GM23338 (cell line): Measurements from ENCODE around the gene MSANTD1. TPM values are rescaled to one million over a fixed set of nuclear protein-coding genes. Genes with fewer than 3 reads are reported as not detected.
"Not testable (repeated sequence)": the region's sequence is repeated elsewhere in the genome, so short reads cannot be mapped to it uniquely, and the experiment has no call there.

Source experiments
- ATAC-seq: fragments of 200-7000 bp; cut with Tn5 transposase; 3 replicates; pipeline ENCODE4 v1.9.1; 2020
- DNase-seq: peaks from one replicate; pipeline ENCODE4 v3.0.0-alpha.2; 2015; ENCODE audit warnings: low spot score
- H2AFZ ChIP-seq: fragments of 200-600 bp; sonication (generic); 2 replicates; pipeline ENCODE4 v1.8.0; 2016; ENCODE audit warnings: antibody characterized with exemption, mild to moderate bottlenecking, moderate library complexity
- H3F3A ChIP-seq: fragments of 200-600 bp; sonication (generic); replicated peaks from 2 replicates; pipeline ENCODE4 v1.8.0; 2017; ENCODE audit warnings: antibody characterized with exemption, mixed run types, low read depth
- H3K27ac ChIP-seq: fragments of 200-600 bp; sonication (generic); 2 replicates; pipeline ENCODE4 v1.6.1; 2016; ENCODE audit warnings: low read depth
- H3K27me3 ChIP-seq: fragments of 200-600 bp; sonication (generic); 2 replicates; pipeline ENCODE4 v1.8.0; 2016; ENCODE audit warnings: mild to moderate bottlenecking, mixed run types, moderate library complexity; ENCODE audit not compliant: insufficient read depth
- H3K36me3 ChIP-seq: fragments of 200-600 bp; sonication (generic); 2 replicates; pipeline ENCODE4 v1.8.0; 2016; ENCODE audit warnings: mild to moderate bottlenecking; ENCODE audit not compliant: insufficient read depth
- H3K4me1 ChIP-seq: fragments of 200-600 bp; sonication (generic); 2 replicates; pipeline ENCODE4 v1.8.0; 2016; ENCODE audit warnings: mild to moderate bottlenecking, moderate library complexity; ENCODE audit not compliant: insufficient read depth
- H3K4me2 ChIP-seq: fragments of 200-600 bp; sonication (generic); 2 replicates; pipeline ENCODE4 v1.7.1; 2017; ENCODE audit warnings: mixed run types
- H3K4me3 ChIP-seq: fragments of 200-600 bp; sonication (generic); 2 replicates; pipeline ENCODE4 v1.6.1; 2016; ENCODE audit warnings: mixed run types
- H3K79me2 ChIP-seq: fragments of 200-600 bp; sonication (generic); replicated peaks from 2 replicates; pipeline ENCODE4 v1.8.0; 2017; ENCODE audit warnings: mild to moderate bottlenecking; ENCODE audit not compliant: insufficient read depth
- H3K9me2 ChIP-seq: fragments of 200-600 bp; sonication (generic); 2 replicates; pipeline ENCODE4 v1.8.0; 2017; ENCODE audit not compliant: insufficient read depth
- H4K20me1 ChIP-seq: fragments of 200-600 bp; sonication (generic); replicated peaks from 2 replicates; pipeline ENCODE4 v1.8.0; 2017; ENCODE audit warnings: mild to moderate bottlenecking; ENCODE audit not compliant: insufficient read depth
- H3K27ac Mint-ChIP-seq: 2 replicates; pipeline ENCODE4 v1.8.0; 2020; ENCODE audit warnings: inconsistent platforms, mild to moderate bottlenecking, moderate library complexity, mixed read lengths
- H3K27me3 Mint-ChIP-seq: 3 replicates; pipeline ENCODE4 v1.8.0; 2022; ENCODE audit warnings: low read depth, mild to moderate bottlenecking, moderate library complexity, mixed read lengths, inconsistent platforms; ENCODE audit not compliant: insufficient read depth, poor library complexity
- H3K36me3 Mint-ChIP-seq: 3 replicates; pipeline ENCODE4 v1.8.0; 2021; ENCODE audit warnings: low read depth, mild to moderate bottlenecking, inconsistent platforms, moderate library complexity, mixed read lengths
- H3K4me1 Mint-ChIP-seq: 3 replicates; pipeline ENCODE4 v1.8.0; 2020; ENCODE audit warnings: mild to moderate bottlenecking, inconsistent platforms, mixed read lengths
- H3K4me3 Mint-ChIP-seq: 3 replicates; pipeline ENCODE4 v1.8.0; 2021; ENCODE audit warnings: moderate library complexity, mild to moderate bottlenecking, inconsistent platforms, mixed read lengths
- H3K9me3 Mint-ChIP-seq: 3 replicates; pipeline ENCODE4 v1.8.0; 2020; ENCODE audit warnings: moderate library complexity, mild to moderate bottlenecking, inconsistent platforms, mixed read lengths
- CTCF ChIP-seq, 2 experiments: fragments of 200-600 bp in 1 of 2; sonication (generic) in 1 of 2; conservative IDR thresholded peaks; 2 replicates each; pipeline versions ENCODE4 v1.5.1 to v1.6.1; 2016 to 2017; ENCODE audit warnings: antibody characterized with exemption in 2 of 2, low read depth in 2 of 2, mild to moderate bottlenecking in 2 of 2, moderate library complexity in 1 of 2
- ETS1 ChIP-seq: IDR thresholded peaks from 2 replicates; pipeline ENCODE4 v1.6.1; 2016; ENCODE audit warnings: antibody characterized with exemption
- EZH2 ChIP-seq: fragments of 200-600 bp; sonication (generic); IDR thresholded peaks from one replicate; pipeline ENCODE4 v1.8.0; 2017; ENCODE audit warnings: antibody characterized with exemption, mild to moderate bottlenecking, low read depth; ENCODE audit not compliant: unreplicated experiment
- EZH2phosphoT487 ChIP-seq: fragments of 200-600 bp; sonication (generic); IDR thresholded peaks from one replicate; pipeline ENCODE4 v1.8.1; 2018; ENCODE audit warnings: antibody characterized with exemption; ENCODE audit not compliant: unreplicated experiment
- NANOG ChIP-seq: IDR thresholded peaks from 2 replicates; pipeline ENCODE4 v1.6.1; 2016; ENCODE audit warnings: antibody characterized with exemption, borderline replicate concordance
- POLR2AphosphoS5 ChIP-seq: IDR thresholded peaks from 2 replicates; pipeline ENCODE4 v1.6.1; 2016; ENCODE audit warnings: antibody characterized with exemption, low read depth
- STAT1 ChIP-seq: IDR thresholded peaks from one replicate; pipeline ENCODE4 v1.6.1; 2016; ENCODE audit warnings: antibody characterized with exemption; ENCODE audit not compliant: unreplicated experiment
- ZNF114 ChIP-seq: fragments of 250-450 bp; sonication (Bioruptor Pico); IDR thresholded peaks from 2 replicates; pipeline ENCODE4 v1.5.0; 2020; ENCODE audit warnings: mild to moderate bottlenecking, moderate library complexity
- ZNF331 ChIP-seq: fragments of 250-450 bp; sonication (Bioruptor Pico); IDR thresholded peaks from 2 replicates; pipeline ENCODE4 v1.5.0; 2020; ENCODE audit warnings: low read depth, mild to moderate bottlenecking, moderate library complexity
- ZNF462 ChIP-seq: fragments of 250-450 bp; sonication (Bioruptor Pico); IDR thresholded peaks from 2 replicates; pipeline ENCODE4 v1.5.0; 2020; ENCODE audit warnings: mild to moderate bottlenecking, moderate library complexity
- polyA plus RNA-seq: library from polyadenylated mRNA; unstranded; fragments of >200 nt; fragmentation: Nextera tagmentation; extraction: Ambion mirVana; gene quantifications from 2 replicates; pipeline ENCODE4 v1.2.1, GENCODE V29; 2016
- total RNA-seq: library from RNA; depleted of rRNA; stranded (reverse); fragments of >200 nt; shearing (Covaris generic); gene quantifications from 2 replicates; pipeline ENCODE4 v1.2.3, GENCODE V29; 2014

Gene MSANTD1
- total and polyA plus RNA-seq, 2 experiments from 2014 or later: 0.29 to 1.0 TPM

- H3K9me2 ChIP-seq, H3K4me3 Mint-ChIP-seq, ATAC-seq, H3K36me3 Mint-ChIP-seq, H3K4me3 ChIP-seq, H4K20me1 ChIP-seq, H2AFZ ChIP-seq, H3K4me1 ChIP-seq, H3K36me3 ChIP-seq, H3K4me2 ChIP-seq, H3K9me3 Mint-ChIP-seq, H3K27ac Mint-ChIP-seq, H3K27me3 ChIP-seq, DNase-seq, H3F3A ChIP-seq, H3K27ac ChIP-seq: not testable (repeated sequence)
- Mint-ChIP-seq H3K27me3 (peaks cover 23% of the 10 kb centered on the region), H3K4me1 (peaks cover 50% of the 10 kb centered on the region)
- peaks cover 44% of the 10 kb centered on the region for H3K79me2 ChIP-seq
Observed at GRCh38 chr4:3300882-3301281, 51.9 kb downstream of the MSANTD1 start.

- Histone ChIP-seq H3K4me2 (no peak overlapping the region), H4K20me1 (peaks cover 10% of the 10 kb centered on the region; the same call in 1 of the 2 replicates), H3K4me3 (no peak overlapping the region), H3K27ac (no peak overlapping the region), H3K27me3 (no peaks in the 10 kb centered on the region), H3K4me1 (peaks cover 6% of the 10 kb centered on the region; the same call in 1 of the 2 replicates), H3K9me2 (no peaks in the 10 kb centered on the region), H2AFZ (no peak overlapping the region), H3K36me3 (no peaks in the 10 kb centered on the region), H3F3A (no peaks in the 10 kb centered on the region), H3K79me2 (peaks cover 41% of the 10 kb centered on the region)
- Mint-ChIP-seq H3K36me3 (no peaks in the 10 kb centered on the region), H3K27me3 (peaks cover 23% of the 10 kb centered on the region), H3K4me3 (no peak overlapping the region), H3K9me3 (no peaks in the 10 kb centered on the region), H3K4me1 (peaks cover 53% of the 10 kb centered on the region), H3K27ac (no peak overlapping the region)
- DNase-seq (no peak), ATAC-seq (no peak)
- TF ChIP-seq POLR2AphosphoS5 (no peak), CTCF (conservative IDR thresholded peaks at IDR 0.05; ENCODE audit: low read depth in 2 of 2) (no peak), ZNF331 (CRISPR knock-in tag) (no peak), ZNF462 (CRISPR knock-in tag) (no peak), STAT1 (no peak), NANOG (no peak), EZH2 (no peak), EZH2phosphoT487 (no peak), ZNF114 (CRISPR knock-in tag) (no peak), ETS1 (no peak)
Observed at GRCh38 chr4:3301450-3302172, 52.7 kb downstream of the MSANTD1 start.
